ENCODE measurements around the gene ITGB4. TPM values are rescaled to one million over a fixed set of nuclear protein-coding genes. Genes with fewer than 3 reads are reported as not detected.

Gene ITGB4
- total RNA-seq, 4 donors from 2014 or later = 371 to 689 (median 435) TPM

GRCh38 chr17:75727391-75727790 is 6.1 kb downstream of the ITGB4 start:
- 88 to 93% methylated on average over 15 to 16 of the region's 18 CpGs for WGBS, 2 donors
- TF ChIP-seq, protein P1, sequence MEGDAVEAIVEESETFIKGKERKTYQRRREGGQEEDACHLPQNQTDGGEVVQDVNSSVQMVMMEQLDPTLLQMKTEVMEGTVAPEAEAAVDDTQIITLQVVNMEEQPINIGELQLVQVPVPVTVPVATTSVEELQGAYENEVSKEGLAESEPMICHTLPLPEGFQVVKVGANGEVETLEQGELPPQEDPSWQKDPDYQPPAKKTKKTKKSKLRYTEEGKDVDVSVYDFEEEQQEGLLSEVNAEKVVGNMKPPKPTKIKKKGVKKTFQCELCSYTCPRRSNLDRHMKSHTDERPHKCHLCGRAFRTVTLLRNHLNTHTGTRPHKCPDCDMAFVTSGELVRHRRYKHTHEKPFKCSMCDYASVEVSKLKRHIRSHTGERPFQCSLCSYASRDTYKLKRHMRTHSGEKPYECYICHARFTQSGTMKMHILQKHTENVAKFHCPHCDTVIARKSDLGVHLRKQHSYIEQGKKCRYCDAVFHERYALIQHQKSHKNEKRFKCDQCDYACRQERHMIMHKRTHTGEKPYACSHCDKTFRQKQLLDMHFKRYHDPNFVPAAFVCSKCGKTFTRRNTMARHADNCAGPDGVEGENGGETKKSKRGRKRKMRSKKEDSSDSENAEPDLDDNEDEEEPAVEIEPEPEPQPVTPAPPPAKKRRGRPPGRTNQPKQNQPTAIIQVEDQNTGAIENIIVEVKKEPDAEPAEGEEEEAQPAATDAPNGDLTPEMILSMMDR (IDR thresholded peaks at IDR 0.05) = no peak
- no peak for TF ChIP-seq POLR2A (IDR thresholded peaks at IDR 0.05)
- no peak overlapping the region for H3K4me3 ChIP-seq (ENCODE audit: low read depth, poor library complexity, severe bottlenecking)
- intact Hi-C loops (cut with DNase I; ENCODE audit: low total_unique reads) = no loop called here
- no peak for DNase-seq (ENCODE audit: low spot score in 2 of 2)

DNA sequence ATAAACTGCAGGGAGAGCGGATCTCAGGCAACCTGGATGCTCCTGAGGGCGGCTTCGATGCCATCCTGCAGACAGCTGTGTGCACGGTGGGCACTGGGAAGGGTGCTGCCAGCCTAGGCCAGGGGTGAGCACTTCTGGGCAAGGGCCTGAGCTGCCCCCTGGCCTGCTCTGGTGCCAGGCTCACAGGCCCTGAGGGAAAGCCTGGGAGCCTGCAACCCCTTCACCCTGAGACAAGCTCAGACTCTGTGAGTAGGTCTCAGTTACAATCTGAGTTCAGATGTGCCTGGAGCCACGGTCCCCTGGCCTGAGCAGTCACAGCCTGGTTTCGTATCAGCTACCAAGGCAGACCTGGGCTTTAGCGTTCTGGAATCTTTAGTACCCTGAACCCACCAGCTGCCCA is 8.1 kb downstream of the ITGB4 start:
- TF ChIP-seq POLR2A (IDR thresholded peaks at IDR 0.05) = no peak
- TF ChIP-seq, protein P1 (IDR thresholded peaks at IDR 0.05) = no peak
- 78 to 85% methylated on average over 7 of the region's 7 CpGs for WGBS, 2 donors
- intact Hi-C loops (cut with DNase I; ENCODE audit: low total_unique reads) = no loop called here
- no peak overlapping the region for H3K4me3 ChIP-seq (ENCODE audit: low read depth, poor library complexity, severe bottlenecking)
- DNase-seq (ENCODE audit: low spot score in 2 of 2) = no peak

- TF ChIP-seq POLR2A (IDR thresholded peaks at IDR 0.05) = no peak
- intact Hi-C loops (cut with DNase I; ENCODE audit: low total_unique reads) = no loop called here
- DNase-seq (ENCODE audit: low spot score in 2 of 2) = no peak
- no peak overlapping the region for H3K4me3 ChIP-seq (ENCODE audit: low read depth, poor library complexity, severe bottlenecking)
- WGBS, 2 donors = 76 to 78% methylated on average over 23 to 24 of the region's 24 CpGs
These were observed 8.8 kb downstream of the ITGB4 start for GRCh38 chr17:75730065-75730464.

- H3K4me3 ChIP-seq (ENCODE audit: low read depth, poor library complexity, severe bottlenecking) = no peak overlapping the region
- WGBS, 2 donors = 86 to 90% methylated on average over 23 to 26 of the region's 26 CpGs
- no peak for DNase-seq (ENCODE audit: low spot score in 2 of 2)
- TF ChIP-seq, protein P1 (IDR thresholded peaks at IDR 0.05) = no peak
- TF ChIP-seq POLR2A (IDR thresholded peaks at IDR 0.05) = no peak
- intact Hi-C loops (cut with DNase I; ENCODE audit: low total_unique reads) = no loop called here
These were observed 9.9 kb downstream of the ITGB4 start for GRCh38 chr17:75731086-75731715.

- intact Hi-C loops (cut with DNase I; ENCODE audit: low total_unique reads) = no loop called here
- WGBS, 2 donors = 85 to 92% methylated on average over 27 to 31 of the region's 31 CpGs
- no peak for TF ChIP-seq POLR2A (IDR thresholded peaks at IDR 0.05)
- TF ChIP-seq, protein P1 (IDR thresholded peaks at IDR 0.05) = no peak
- H3K4me3 ChIP-seq (ENCODE audit: low read depth, poor library complexity, severe bottlenecking) = no peak overlapping the region
- DNase-seq (ENCODE audit: low spot score in 2 of 2) = no peak
These were observed 10.6 kb downstream of the ITGB4 start for GRCh38 chr17:75731716-75732498.

- 86 to 91% methylated on average over 18 of the region's 18 CpGs for WGBS, 2 donors
- DNase-seq (ENCODE audit: low spot score in 2 of 2) = no peak
- no peak overlapping the region for H3K4me3 ChIP-seq (ENCODE audit: low read depth, poor library complexity, severe bottlenecking)
- intact Hi-C loops (cut with DNase I; ENCODE audit: low total_unique reads) = no loop called here
- TF ChIP-seq POLR2A (IDR thresholded peaks at IDR 0.05) = no peak
- TF ChIP-seq, protein P1 (IDR thresholded peaks at IDR 0.05) = no peak
These were observed 12.2 kb downstream of the ITGB4 start for GRCh38 chr17:75733471-75733870.
